UCSD-AML1 (cell line): Measurements from ENCODE around the gene PRDM16.

ENCODE experiments used
- DNase-seq: peaks from one replicate; lab custom pipeline; 2025; ENCODE audit not compliant: unreplicated experiment; lab: John Stamatoyannopoulos, UW

Gene PRDM16

GRCh38 chr1:3053366-3053980 is 15.5 kb upstream of the PRDM16 start:
- DNase-seq: no peak

- no peak for DNase-seq
Measured at GRCh38 chr1:3053986-3054385, 15.0 kb upstream of the PRDM16 start.

GRCh38 chr1:3054474-3054873 is 14.5 kb upstream of the PRDM16 start:
- DNase-seq: no peak

- DNase-seq: no peak
Measured at GRCh38 chr1:3055051-3055450, 14.0 kb upstream of the PRDM16 start.

- DNase-seq: no peak
Measured at GRCh38 chr1:3056641-3057040, 12.4 kb upstream of the PRDM16 start.

GRCh38 chr1:3058263-3059030 is 10.6 kb upstream of the PRDM16 start:
- no peak for DNase-seq

GRCh38 chr1:3060127-3060526 is 8.9 kb upstream of the PRDM16 start:
- DNase-seq: no peak

- DNase-seq: no peak
Measured at GRCh38 chr1:3060601-3061551, 8.1 kb upstream of the PRDM16 start.

- DNase-seq: no peak
Measured at GRCh38 chr1:3061566-3061965, 7.4 kb upstream of the PRDM16 start.

GRCh38 chr1:3061981-3062615 is 6.9 kb upstream of the PRDM16 start:
- DNase-seq: no peak

GRCh38 chr1:3062616-3063378 is 6.2 kb upstream of the PRDM16 start:
- no peak for DNase-seq

- no peak for DNase-seq
Measured at GRCh38 chr1:3063379-3064295, 5.4 kb upstream of the PRDM16 start.

- no peak for DNase-seq
Measured at GRCh38 chr1:3064296-3064850, 4.6 kb upstream of the PRDM16 start.

GRCh38 chr1:3064901-3065300 is 4.1 kb upstream of the PRDM16 start:
- no peak for DNase-seq

- DNase-seq: no peak
Measured at GRCh38 chr1:3065396-3065795, 3.6 kb upstream of the PRDM16 start.

- DNase-seq: no peak
Measured at GRCh38 chr1:3065797-3066196, 3.2 kb upstream of the PRDM16 start.

GRCh38 chr1:3066250-3066711 is 2.7 kb upstream of the PRDM16 start:
- DNase-seq: no peak

GRCh38 chr1:3066826-3067225 is 2.2 kb upstream of the PRDM16 start:
- no peak for DNase-seq

GRCh38 chr1:3067301-3067670 is 1.7 kb upstream of the PRDM16 start:
- DNase-seq: no peak
